Suprapubic skin (tissue), 4 donors: ENCODE data around the gene RNF215. TPM values are rescaled to one million over a fixed set of nuclear protein-coding genes. Genes with fewer than 3 reads are reported as not detected.

Source experiments
- DNase-seq, 2 donors: peaks; one replicate each; pipeline ENCODE4 v3.0.0-alpha.2; 2019; ENCODE audit warnings: low spot score in 2 of 2
- H3K27ac ChIP-seq: fragments of 200-600 bp; sonication (generic); one replicate; pipeline ENCODE4 v1.5.1; 2019
- H3K27me3 ChIP-seq: fragments of 200-600 bp; sonication (generic); one replicate; pipeline ENCODE4 v1.5.1; 2019
- H3K36me3 ChIP-seq: fragments of 200-600 bp; sonication (generic); one replicate; pipeline ENCODE4 v1.5.1; 2019
- H3K4me1 ChIP-seq: fragments of 200-600 bp; sonication (generic); one replicate; pipeline ENCODE4 v1.5.1; 2019
- H3K4me3 ChIP-seq: fragments of 200-600 bp; sonication (generic); one replicate; pipeline ENCODE4 v1.5.1; 2019; ENCODE audit warnings: mild to moderate bottlenecking
- H3K9me3 ChIP-seq: fragments of 200-600 bp; sonication (generic); one replicate; pipeline ENCODE4 v1.5.1; 2019
- EP300 ChIP-seq: sonication (generic); formaldehyde crosslinking; IDR thresholded peaks from one replicate; pipeline ENCODE4 v1.6.1; 2017; ENCODE audit warnings: antibody characterized with exemption
- POLR2A ChIP-seq, 2 donors: fragments of 450-650 bp; IDR thresholded peaks; one replicate each; pipeline ENCODE4 v1.6.1; 2017; ENCODE audit warnings: antibody characterized with exemption in 2 of 2, mild to moderate bottlenecking in 2 of 2, moderate library complexity in 2 of 2
- POLR2AphosphoS5 ChIP-seq, 3 donors: sonication (generic); formaldehyde crosslinking; IDR thresholded peaks; one replicate each; pipeline ENCODE4 v1.6.1; 2017; ENCODE audit warnings: antibody characterized with exemption in 3 of 3
- WGBS: methylation state at CpG from one replicate; pipeline ENCODE4 v1.1.5; 2018; 5-methylcytosine and 5-hydroxymethylcytosine counted together
- total RNA-seq, 4 donors: library from RNA; depleted of rRNA; stranded (reverse); fragments of >200 nt; gene quantifications; one replicate each; pipeline ENCODE4 v1.1.0, GENCODE V29; 2016
- TF ChIP-seq, protein P1 (sequence below), 2 donors: fragments of 200-600 bp in 1 of 2; fragments of 450-650 bp in 1 of 2; sonication (generic) in 1 of 2; IDR thresholded peaks; one replicate each; pipeline ENCODE4 v1.5.1; 2016 to 2019; ENCODE audit warnings: antibody characterized with exemption in 2 of 2, mild to moderate bottlenecking in 1 of 2, moderate library complexity in 1 of 2

The RNF215 gene
- total RNA-seq, 4 donors from 2014 or later: 6.3 to 15.5 (median 10.2) TPM

DNA sequence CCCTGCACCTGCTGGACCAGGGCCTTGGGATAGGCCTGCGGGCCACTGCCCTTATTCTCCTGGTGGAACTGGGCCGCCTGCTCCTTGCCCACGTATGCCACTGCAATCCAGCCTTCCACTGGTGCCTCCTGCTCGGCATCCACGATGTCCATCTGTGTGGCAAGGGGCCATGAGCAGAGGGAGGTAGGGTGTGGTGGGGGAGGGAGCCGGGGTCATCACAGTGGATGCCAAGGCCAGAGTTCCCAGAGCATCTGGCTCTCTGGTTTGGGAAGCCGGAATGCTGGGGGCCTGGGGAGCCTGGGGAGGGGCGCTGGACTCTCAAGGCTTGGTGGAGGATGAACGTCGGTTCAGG lies 627 bp downstream of the RNF215 start:
- no peak for DNase-seq
- H3K36me3 ChIP-seq: peaks cover 19% of the 10 kb centered on the region
- no peaks in the 10 kb centered on the region for H3K9me3 ChIP-seq
- 33% methylated on average over 9 of the region's 10 CpGs for WGBS
- H3K4me1 ChIP-seq: peaks cover 13% of the 10 kb centered on the region
- no peaks in the 10 kb centered on the region for H3K27me3 ChIP-seq
- peak overlapping the region; percentile 69 for H3K27ac ChIP-seq
- peak overlapping the region; percentile 58 for H3K4me3 ChIP-seq
- TF ChIP-seq, protein P1, sequence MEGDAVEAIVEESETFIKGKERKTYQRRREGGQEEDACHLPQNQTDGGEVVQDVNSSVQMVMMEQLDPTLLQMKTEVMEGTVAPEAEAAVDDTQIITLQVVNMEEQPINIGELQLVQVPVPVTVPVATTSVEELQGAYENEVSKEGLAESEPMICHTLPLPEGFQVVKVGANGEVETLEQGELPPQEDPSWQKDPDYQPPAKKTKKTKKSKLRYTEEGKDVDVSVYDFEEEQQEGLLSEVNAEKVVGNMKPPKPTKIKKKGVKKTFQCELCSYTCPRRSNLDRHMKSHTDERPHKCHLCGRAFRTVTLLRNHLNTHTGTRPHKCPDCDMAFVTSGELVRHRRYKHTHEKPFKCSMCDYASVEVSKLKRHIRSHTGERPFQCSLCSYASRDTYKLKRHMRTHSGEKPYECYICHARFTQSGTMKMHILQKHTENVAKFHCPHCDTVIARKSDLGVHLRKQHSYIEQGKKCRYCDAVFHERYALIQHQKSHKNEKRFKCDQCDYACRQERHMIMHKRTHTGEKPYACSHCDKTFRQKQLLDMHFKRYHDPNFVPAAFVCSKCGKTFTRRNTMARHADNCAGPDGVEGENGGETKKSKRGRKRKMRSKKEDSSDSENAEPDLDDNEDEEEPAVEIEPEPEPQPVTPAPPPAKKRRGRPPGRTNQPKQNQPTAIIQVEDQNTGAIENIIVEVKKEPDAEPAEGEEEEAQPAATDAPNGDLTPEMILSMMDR (IDR thresholded peaks at IDR 0.05): no peak
- TF ChIP-seq EP300 (no peak), POLR2A (IDR thresholded peaks at IDR 0.05) (no peak), POLR2AphosphoS5 (IDR thresholded peaks at IDR 0.05) (no peak)

DNA sequence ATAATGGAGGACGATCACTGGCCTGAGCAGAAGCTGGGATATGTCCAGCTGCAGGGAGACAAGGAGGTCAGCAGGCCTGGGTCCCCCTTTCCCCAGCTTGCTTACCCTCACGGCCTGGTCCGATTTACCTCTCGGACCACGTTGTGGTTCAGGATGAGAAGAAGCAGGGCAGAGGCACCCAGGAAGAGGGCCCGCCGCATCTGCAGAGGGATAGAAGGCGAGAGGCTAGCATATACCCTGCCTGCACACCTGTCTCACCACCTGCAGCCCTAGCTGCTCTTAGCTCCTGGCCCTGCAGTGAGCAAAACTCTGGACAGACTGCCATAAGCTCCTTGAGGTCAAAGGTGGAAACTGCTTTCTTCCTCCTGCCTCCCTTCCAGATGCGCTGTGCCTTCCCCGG lies 1.3 kb downstream of the RNF215 start:
- 90% methylated on average over 3 of the region's 10 CpGs for WGBS
- TF ChIP-seq EP300 (no peak), POLR2AphosphoS5 (IDR thresholded peaks at IDR 0.05) (no peak), POLR2A (IDR thresholded peaks at IDR 0.05) (no peak)
- TF ChIP-seq, protein P1 (IDR thresholded peaks at IDR 0.05): no peak
- no peak for DNase-seq
- Histone ChIP-seq H3K36me3 (peaks cover 25% of the 10 kb centered on the region), H3K4me3 (peak overlapping the region; percentile 58), H3K27me3 (no peaks in the 10 kb centered on the region), H3K9me3 (no peaks in the 10 kb centered on the region), H3K4me1 (peaks cover 13% of the 10 kb centered on the region), H3K27ac (no peak overlapping the region)

DNA sequence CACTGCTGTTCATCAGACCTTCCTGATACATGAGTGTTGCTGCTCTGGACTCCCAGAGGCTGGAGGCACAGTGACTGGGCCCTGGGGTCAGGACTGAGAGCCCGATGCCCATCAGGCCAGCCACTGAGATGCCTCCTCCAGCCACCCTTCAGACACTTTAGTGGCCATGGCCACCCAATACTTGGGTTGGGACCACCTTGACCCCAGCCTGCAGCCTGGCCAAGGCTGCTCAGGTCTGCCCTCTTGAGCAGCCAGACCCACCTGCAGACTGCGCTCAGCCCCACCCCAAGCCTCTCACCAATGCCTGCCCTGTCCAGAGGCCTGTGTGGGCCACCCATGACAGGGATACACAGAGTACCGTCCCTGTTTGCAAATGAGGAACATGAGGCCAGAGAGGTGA lies 4.2 kb downstream of the RNF215 start:
- Histone ChIP-seq H3K4me1 (peaks cover 13% of the 10 kb centered on the region), H3K36me3 (peaks cover 41% of the 10 kb centered on the region), H3K27ac (no peak overlapping the region), H3K27me3 (no peaks in the 10 kb centered on the region), H3K9me3 (no peaks in the 10 kb centered on the region), H3K4me3 (no peak overlapping the region)
- TF ChIP-seq POLR2AphosphoS5 (IDR thresholded peaks at IDR 0.05) (no peak), EP300 (no peak), POLR2A (IDR thresholded peaks at IDR 0.05) (no peak)
- TF ChIP-seq, protein P1 (IDR thresholded peaks at IDR 0.05): no peak
- WGBS: 72% methylated on average over 2 of the region's 3 CpGs
- DNase-seq: no peak

DNA sequence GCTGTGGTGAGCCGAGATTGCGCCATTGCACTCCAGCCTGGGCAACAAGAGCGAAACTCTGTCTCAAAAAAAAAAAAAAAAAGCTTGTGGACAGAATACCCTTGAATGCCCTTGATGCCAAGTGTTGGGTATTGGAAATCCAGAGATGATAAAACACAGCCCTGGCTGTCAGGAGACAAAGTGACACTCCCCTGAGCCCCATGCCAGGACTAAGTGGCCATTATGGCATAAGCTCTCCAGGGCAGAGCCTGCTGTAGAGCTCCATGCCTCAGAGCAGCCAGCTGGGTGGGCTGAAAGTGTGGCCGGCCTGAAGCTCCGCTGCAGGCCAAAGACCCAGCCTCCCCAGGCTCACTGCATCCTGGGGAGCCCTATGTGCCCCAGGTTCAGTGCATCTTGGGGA lies 4.9 kb downstream of the RNF215 start:
- TF ChIP-seq EP300 (no peak), POLR2AphosphoS5 (IDR thresholded peaks at IDR 0.05) (no peak), POLR2A (IDR thresholded peaks at IDR 0.05) (no peak)
- TF ChIP-seq, protein P1 (IDR thresholded peaks at IDR 0.05): no peak
- Histone ChIP-seq H3K36me3 (peaks cover 48% of the 10 kb centered on the region), H3K27ac (no peak overlapping the region), H3K4me1 (peaks cover 9% of the 10 kb centered on the region), H3K27me3 (no peaks in the 10 kb centered on the region), H3K4me3 (no peak overlapping the region), H3K9me3 (no peaks in the 10 kb centered on the region)
- 98% methylated on average over 5 of the region's 5 CpGs for WGBS
- no peak for DNase-seq

DNA sequence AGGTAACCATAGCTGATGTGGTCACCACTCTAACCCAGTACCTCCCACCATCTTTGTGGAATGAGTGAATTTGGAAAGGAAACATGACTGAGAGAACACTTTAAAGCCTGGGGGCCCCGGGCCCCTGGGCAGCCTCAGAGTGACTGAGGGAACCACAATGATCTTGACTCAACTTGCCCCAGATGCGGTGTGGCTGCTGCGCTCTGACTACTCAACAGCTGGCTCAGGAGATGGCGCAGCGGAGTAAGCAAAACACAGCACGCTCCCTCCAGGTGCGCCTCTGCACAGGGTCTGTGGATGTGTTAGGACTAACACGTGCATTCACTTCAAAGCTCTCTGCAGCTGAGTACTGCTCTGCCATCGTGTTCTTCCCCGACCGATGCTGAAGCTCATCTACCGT lies 5.9 kb downstream of the RNF215 start:
- no peak for DNase-seq
- H3K27ac ChIP-seq: no peak overlapping the region
- H3K27me3 ChIP-seq: no peaks in the 10 kb centered on the region
- peaks cover 3% of the 10 kb centered on the region for H3K4me1 ChIP-seq
- H3K36me3 ChIP-seq: peaks cover 57% of the 10 kb centered on the region
- TF ChIP-seq POLR2A (IDR thresholded peaks at IDR 0.05): no peak
- no peaks in the 10 kb centered on the region for H3K9me3 ChIP-seq
- no peak overlapping the region for H3K4me3 ChIP-seq
- WGBS: 84% methylated on average over 11 of the region's 12 CpGs

DNA sequence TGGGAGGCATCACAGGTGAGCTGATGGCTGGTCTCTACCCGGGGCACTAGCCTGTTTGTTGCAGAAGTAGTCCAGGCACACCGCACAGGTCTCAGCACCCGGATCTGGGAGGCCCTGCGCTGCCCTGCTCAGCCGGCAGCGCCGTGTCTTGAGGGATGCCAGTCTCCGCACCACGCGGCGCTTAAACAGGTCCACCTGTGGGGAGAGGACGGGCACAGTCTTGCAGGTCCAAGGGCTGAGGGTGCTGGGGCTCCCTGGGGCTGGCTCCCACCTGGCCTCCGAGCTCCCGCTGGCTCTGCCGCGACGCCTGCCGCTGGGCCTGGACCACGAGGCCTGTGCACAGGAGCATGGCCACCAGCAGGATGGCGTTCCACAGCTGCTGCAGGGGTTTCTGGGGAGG lies 7.2 kb downstream of the RNF215 start:
- no peaks in the 10 kb centered on the region for H3K27me3 ChIP-seq
- DNase-seq: no peak
- no CpG with 5 or more reads among the region's 20 CpGs for WGBS
- peaks cover 57% of the 10 kb centered on the region for H3K36me3 ChIP-seq
- H3K9me3 ChIP-seq: no peaks in the 10 kb centered on the region
- H3K4me3 ChIP-seq: no peak overlapping the region
- H3K27ac ChIP-seq: no peak overlapping the region
- H3K4me1 ChIP-seq: no peaks in the 10 kb centered on the region
- TF ChIP-seq, protein P1 (IDR thresholded peaks at IDR 0.05): no peak
- no peak for TF ChIP-seq POLR2A (IDR thresholded peaks at IDR 0.05)
